Activated T-helper 17 cell treated with anti-CD3 and anti-CD28 coated beads, Interleukin-2, amount 50 U/mL, for 72 hours (primary cell): ENCODE results near the gene FAM234A. TPM values are rescaled to one million over a fixed set of nuclear protein-coding genes. Genes with fewer than 3 reads are reported as not detected.

Source experiments
- ATAC-seq: fragments of 150-1000 bp; cut with Tn5 transposase; replicated peaks from 2 replicates; pipeline ENCODE4 v1.10.0; 2021; ENCODE audit warnings: mild to moderate bottlenecking, moderate library complexity
- H3K27ac Mint-ChIP-seq: one replicate; pipeline ENCODE4 v1.8.0; 2022; ENCODE audit warnings: mixed read lengths
- H3K27me3 Mint-ChIP-seq: one replicate; pipeline ENCODE4 v1.8.0; 2022; ENCODE audit warnings: mixed read lengths
- H3K36me3 Mint-ChIP-seq: one replicate; pipeline ENCODE4 v1.8.0; 2022; ENCODE audit warnings: low read depth, mild to moderate bottlenecking, mixed read lengths
- H3K4me1 Mint-ChIP-seq: one replicate; pipeline ENCODE4 v1.8.0; 2022; ENCODE audit warnings: mixed read lengths
- H3K4me3 Mint-ChIP-seq: one replicate; pipeline ENCODE4 v1.8.0; 2022; ENCODE audit warnings: mild to moderate bottlenecking, mixed read lengths
- H3K9me3 Mint-ChIP-seq: one replicate; pipeline ENCODE4 v1.8.0; 2022; ENCODE audit warnings: mixed read lengths
- total RNA-seq, 2 donors: library from RNA; stranded (reverse); gene quantifications; one replicate each; pipeline ENCODE4 v1.2.3, GENCODE V29; 2022

Gene FAM234A
- total RNA-seq, 2 donors from 2014 or later = 4.0 to 6.8 TPM

DNA sequence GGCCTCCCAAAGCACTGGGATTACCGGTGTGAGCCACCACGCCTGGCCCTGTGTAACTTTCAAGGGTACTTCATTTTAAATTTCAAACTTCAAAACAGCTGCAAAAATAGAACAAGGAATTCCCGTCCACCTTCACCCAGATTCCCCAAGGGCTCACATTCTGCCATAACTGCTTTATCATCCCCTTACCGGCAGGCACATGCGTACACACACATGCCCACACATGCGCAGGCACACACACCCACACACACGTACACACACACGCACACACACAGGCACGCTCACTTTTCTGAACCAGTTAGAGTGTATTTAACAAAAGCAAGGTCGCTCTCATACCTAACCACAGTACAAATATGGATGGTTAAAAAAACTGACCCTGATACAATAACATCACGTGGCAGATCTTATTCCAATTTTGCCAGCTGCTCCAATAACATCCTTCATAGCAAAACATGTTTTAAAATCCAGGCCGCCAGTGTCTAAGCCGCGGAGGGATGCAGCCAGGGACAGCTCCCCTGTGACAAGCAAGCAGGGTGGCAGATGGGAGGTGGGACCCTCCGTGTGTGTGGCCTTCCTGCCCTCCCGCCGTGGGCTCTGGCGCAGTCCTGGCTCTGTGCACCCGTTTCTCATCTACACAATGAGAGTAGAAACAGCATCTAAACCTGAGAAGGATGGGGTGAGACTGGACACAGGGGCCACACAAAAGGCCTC lies 71.5 kb downstream of the FAM234A start:
- Mint-ChIP-seq H3K36me3 (peaks cover 54% of the 10 kb centered on the region), H3K4me3 (no peak overlapping the region), H3K9me3 (no peaks in the 10 kb centered on the region), H3K4me1 (no peaks in the 10 kb centered on the region), H3K27ac (no peak overlapping the region), H3K27me3 (no peaks in the 10 kb centered on the region)
- no peak for ATAC-seq

DNA sequence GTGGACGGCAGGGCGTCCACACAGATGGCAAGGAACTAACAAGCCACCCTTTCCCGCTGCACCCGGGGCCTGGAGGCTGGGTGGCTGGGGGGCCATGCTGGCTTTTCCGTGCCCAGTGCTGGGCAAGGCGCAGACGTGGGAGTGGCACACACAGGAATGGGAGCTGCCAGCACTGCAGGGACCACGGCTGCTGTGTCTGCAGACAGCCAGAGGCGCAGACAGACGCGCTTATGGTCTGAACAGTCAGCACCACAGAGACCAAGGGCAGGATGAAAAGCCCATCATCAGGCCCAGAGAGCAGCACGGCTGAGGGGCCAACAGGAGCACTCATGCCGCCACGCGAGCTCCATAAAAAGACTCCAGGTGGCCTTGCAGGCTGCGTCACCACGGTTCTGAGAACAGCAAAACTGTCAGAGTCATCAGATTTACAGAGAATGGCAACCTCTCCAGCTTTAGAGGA lies 72.3 kb downstream of the FAM234A start:
- H3K4me3 Mint-ChIP-seq = no peak overlapping the region
- no peaks in the 10 kb centered on the region for H3K9me3 Mint-ChIP-seq
- no peak overlapping the region for H3K27ac Mint-ChIP-seq
- no peak for ATAC-seq
- H3K27me3 Mint-ChIP-seq = no peaks in the 10 kb centered on the region
- peaks cover 59% of the 10 kb centered on the region for H3K36me3 Mint-ChIP-seq
- H3K4me1 Mint-ChIP-seq = no peaks in the 10 kb centered on the region

DNA sequence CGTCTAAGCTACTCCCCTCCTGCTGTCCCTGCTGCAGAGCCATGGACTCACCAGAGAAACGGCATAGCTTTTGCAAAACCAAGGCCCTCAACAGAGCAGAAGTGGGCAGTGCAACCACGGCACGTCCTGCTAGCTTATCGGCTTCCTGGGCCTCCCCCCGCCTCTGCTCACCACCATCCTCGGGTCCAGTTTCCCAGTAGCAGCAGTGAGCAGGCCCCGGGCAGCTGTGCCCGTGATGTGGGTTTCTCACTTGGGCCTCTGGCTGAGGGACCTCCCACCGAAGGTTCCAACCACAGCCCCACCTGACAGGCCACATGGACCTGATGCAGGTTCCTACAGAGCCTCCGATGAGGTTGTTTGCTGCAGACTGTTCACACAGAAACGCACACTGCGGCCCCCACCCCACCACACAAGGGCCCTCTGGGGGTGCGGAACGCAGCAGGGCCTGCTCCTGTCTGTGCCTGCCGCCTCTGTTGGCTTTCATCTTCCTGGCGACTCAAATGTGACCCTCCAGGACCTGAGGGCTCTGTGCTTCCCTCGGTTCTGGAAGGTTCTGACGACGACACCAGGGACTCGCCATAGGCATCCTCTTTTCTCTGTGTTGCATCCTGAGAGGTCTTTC lies 73.2 kb downstream of the FAM234A start:
- peaks cover 64% of the 10 kb centered on the region for H3K36me3 Mint-ChIP-seq
- ATAC-seq = no peak
- no peaks in the 10 kb centered on the region for H3K9me3 Mint-ChIP-seq
- no peak overlapping the region for H3K4me3 Mint-ChIP-seq
- no peaks in the 10 kb centered on the region for H3K4me1 Mint-ChIP-seq
- no peak overlapping the region for H3K27ac Mint-ChIP-seq
- no peaks in the 10 kb centered on the region for H3K27me3 Mint-ChIP-seq

DNA sequence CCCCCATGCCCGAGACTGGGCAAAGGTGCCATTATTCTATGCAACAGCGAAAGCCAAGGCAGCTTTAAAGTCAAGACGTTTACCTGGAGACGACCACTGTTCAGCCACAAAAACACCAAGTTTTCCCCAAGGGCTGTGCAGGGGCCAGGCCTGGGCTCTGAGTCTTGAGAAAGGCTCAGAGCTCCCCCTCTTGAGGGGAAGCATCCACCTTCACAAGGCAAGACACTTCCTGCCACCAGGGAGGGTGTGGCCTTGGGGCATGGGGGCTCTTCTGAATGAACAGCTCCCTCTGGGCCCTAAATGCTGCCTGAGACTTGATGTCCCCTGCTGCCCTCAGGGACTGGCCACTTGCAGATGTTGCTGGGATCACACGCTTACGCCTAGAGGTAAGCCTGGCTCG lies 74.9 kb downstream of the FAM234A start:
- no peak for ATAC-seq
- Mint-ChIP-seq H3K27me3 (no peaks in the 10 kb centered on the region), H3K36me3 (peaks cover 53% of the 10 kb centered on the region), H3K9me3 (no peaks in the 10 kb centered on the region), H3K4me3 (no peak overlapping the region), H3K4me1 (no peaks in the 10 kb centered on the region), H3K27ac (no peak overlapping the region)

DNA sequence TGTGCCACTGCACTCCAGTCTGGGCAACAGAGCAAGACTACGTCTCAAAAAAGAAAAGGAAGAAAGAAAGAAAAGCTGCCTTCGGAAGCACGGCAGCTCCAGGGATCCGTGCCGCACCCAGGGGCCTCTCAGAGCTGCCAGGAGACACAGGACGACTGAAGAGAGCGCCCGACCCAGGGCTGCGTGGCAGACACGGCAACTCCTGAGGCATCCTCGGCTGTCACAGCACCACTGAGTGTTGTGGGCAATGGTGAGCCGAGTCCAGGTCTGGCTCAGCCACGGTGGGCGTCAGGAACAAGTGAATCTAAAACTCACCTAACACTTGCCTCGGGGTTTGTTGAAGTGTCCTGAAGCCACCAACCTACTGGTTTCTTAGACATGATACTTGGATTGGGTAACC lies 77.1 kb downstream of the FAM234A start:
- Mint-ChIP-seq H3K36me3 (peaks cover 47% of the 10 kb centered on the region), H3K27ac (no peak overlapping the region), H3K4me1 (peaks cover 4% of the 10 kb centered on the region), H3K9me3 (no peaks in the 10 kb centered on the region), H3K4me3 (no peak overlapping the region), H3K27me3 (no peaks in the 10 kb centered on the region)
- ATAC-seq = no peak

DNA sequence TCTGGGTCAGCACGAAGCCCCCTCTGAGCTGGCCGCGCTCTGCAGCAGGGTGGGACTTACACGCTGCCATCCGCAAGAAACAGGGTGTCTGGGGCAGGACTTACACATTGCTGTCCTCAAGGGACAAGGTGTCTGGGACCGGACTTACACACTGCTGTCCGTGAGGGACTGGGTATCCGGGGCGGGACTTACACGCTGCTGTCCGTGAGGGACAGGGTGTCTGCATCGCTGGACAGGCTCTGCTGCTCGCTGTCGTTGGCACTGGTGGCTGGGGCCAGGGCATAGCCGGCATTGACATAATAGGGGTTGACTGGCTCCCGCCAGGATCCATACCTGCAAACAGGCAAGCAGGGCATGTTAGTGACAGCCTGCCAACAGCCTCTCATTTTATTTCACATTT lies 79.7 kb downstream of the FAM234A start:
- ATAC-seq = no peak
- no peak overlapping the region for H3K27ac Mint-ChIP-seq
- no peak overlapping the region for H3K4me3 Mint-ChIP-seq
- peaks cover 9% of the 10 kb centered on the region for H3K4me1 Mint-ChIP-seq
- no peaks in the 10 kb centered on the region for H3K27me3 Mint-ChIP-seq
- peaks cover 39% of the 10 kb centered on the region for H3K36me3 Mint-ChIP-seq
- no peaks in the 10 kb centered on the region for H3K9me3 Mint-ChIP-seq

DNA sequence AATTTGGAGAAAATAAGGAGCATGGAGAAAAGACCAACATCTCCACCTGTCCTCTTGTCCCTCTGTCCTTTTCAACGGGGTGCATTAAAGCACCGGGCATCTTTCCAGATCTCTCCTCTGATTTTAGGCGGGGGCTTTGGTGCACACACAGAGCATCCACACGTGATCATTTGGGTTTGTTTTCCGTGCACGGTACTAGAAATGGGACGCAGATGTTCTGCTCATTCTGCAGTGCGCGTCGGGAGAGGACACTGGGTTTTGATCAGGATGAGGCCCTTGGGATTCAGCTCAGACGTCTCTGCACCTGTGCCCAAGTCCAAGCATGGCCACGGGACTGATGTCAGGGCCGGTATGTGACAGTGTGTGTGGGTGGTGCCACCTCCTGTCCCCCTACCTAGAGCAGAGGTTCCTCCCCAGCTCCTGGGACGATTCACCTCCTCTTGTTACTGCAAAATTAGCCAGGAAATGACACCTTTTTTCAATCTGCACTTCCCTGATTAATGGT lies 80.2 kb downstream of the FAM234A start:
- Mint-ChIP-seq H3K27me3 (no peaks in the 10 kb centered on the region), H3K4me3 (no peak overlapping the region), H3K9me3 (no peaks in the 10 kb centered on the region), H3K27ac (no peak overlapping the region), H3K36me3 (peaks cover 41% of the 10 kb centered on the region), H3K4me1 (peaks cover 13% of the 10 kb centered on the region)
- no peak for ATAC-seq

Other genes starting within 250 kb of the FAM234A start
- gene POLR3K, start 181.2 kb upstream of the FAM234A start, total RNA-seq = 10 to 100 TPM; 26.4 to 61.9 TPM
- gene SNRNP25, start 181.0 kb upstream of the FAM234A start, total RNA-seq = 10 to 100 TPM; 34.4 to 60.3 TPM
- under 1 TPM in 1 of 2 donors, not detected in 1; 0.24 TPM for gene RHBDF1, start 162.2 kb upstream of the FAM234A start, total RNA-seq
- 10 to 100 TPM; 45.6 to 51.9 TPM for gene MPG, start 156.6 kb upstream of the FAM234A start, total RNA-seq
- 10 to 100 TPM; 33.7 to 48.3 TPM for gene NPRL3, start 96.1 kb upstream of the FAM234A start, total RNA-seq
- gene HBZ, start 82.2 kb upstream of the FAM234A start, total RNA-seq = not detected
- gene HBM, start 68.8 kb upstream of the FAM234A start, total RNA-seq = not detected
- gene HBA2, start 61.9 kb upstream of the FAM234A start, total RNA-seq = not detected
- not detected for gene HBA1, start 58.1 kb upstream of the FAM234A start, total RNA-seq
- not detected for gene HBQ1, start 54.4 kb upstream of the FAM234A start, total RNA-seq
- 10 to 100 TPM; 54.8 to 65.4 TPM for gene LUC7L, start 5.4 kb upstream of the FAM234A start, total RNA-seq
- under 1 TPM in 1 of 2 donors, not detected in 1; 0.11 TPM for gene RGS11, start 41.1 kb downstream of the FAM234A start, total RNA-seq
- gene ARHGDIG, start 45.8 kb downstream of the FAM234A start, total RNA-seq = not detected
- not detected for gene PDIA2, start 48.3 kb downstream of the FAM234A start, total RNA-seq
- 10 to 100 TPM; 16.2 to 18.4 TPM for gene AXIN1, start 117.9 kb downstream of the FAM234A start, total RNA-seq
- gene MRPL28, start 135.7 kb downstream of the FAM234A start, total RNA-seq = 10 to 100 TPM; 63.4 to 86.2 TPM
- 10 to 100 TPM; 25.6 to 26.1 TPM for gene PGAP6, start 147.2 kb downstream of the FAM234A start, total RNA-seq
- 10 to 100 TPM; 21.8 to 41.9 TPM for gene NME4, start 162.4 kb downstream of the FAM234A start, total RNA-seq
- gene DECR2, start 167.1 kb downstream of the FAM234A start, total RNA-seq = 10 to 100 TPM; 12.0 to 12.7 TPM
- 10 to 100 TPM; 26.9 to 28.3 TPM for gene RAB11FIP3, start 190.8 kb downstream of the FAM234A start, total RNA-seq